Right lobe of liver (tissue), 6 donors: ENCODE measurements around the gene HORMAD1. TPM values are rescaled to one million over a fixed set of nuclear protein-coding genes. Genes with fewer than 3 reads are reported as not detected.
"Not testable (repeated sequence)": the region's sequence is repeated elsewhere in the genome, so short reads cannot be mapped to it uniquely, and the experiment has no call there.

Experiments used
- ATAC-seq, 4 donors: fragments of 200-7000 bp; cut with Tn5 transposase; one replicate each; pipeline ENCODE4 v1.9.1; 2020; ENCODE audit warnings: mild to moderate bottlenecking in 4 of 4, moderate library complexity in 4 of 4
- DNase-seq, 3 donors: peaks; one replicate each; pipeline ENCODE4 v3.0.0-alpha.2; 2020
- H3K27ac ChIP-seq, 3 donors: fragments of 200-600 bp; one replicate each; pipeline ENCODE4 v1.8.0; 2022
- H3K27me3 ChIP-seq, 2 donors: fragments of 200-600 bp; one replicate each; pipeline ENCODE4 v1.8.0; 2022
- H3K36me3 ChIP-seq, 4 donors: fragments of 200-600 bp; sonication (generic) in 1 of 4; one replicate each; pipeline versions ENCODE4 v1.5.1 to v1.8.0; 2017 to 2022; ENCODE audit warnings: control low read depth in 1 of 4
- H3K4me1 ChIP-seq, 4 donors: fragments of 200-600 bp; sonication (generic) in 1 of 4; one replicate each; pipeline versions ENCODE4 v1.5.1 to v1.8.0; 2017 to 2022; ENCODE audit warnings: control low read depth in 1 of 4
- H3K4me3 ChIP-seq, 3 donors: fragments of 200-600 bp; one replicate each; pipeline ENCODE4 v1.8.0; 2022
- H3K9me3 ChIP-seq, 4 donors: fragments of 200-600 bp; sonication (generic) in 1 of 4; one replicate each; pipeline versions ENCODE4 v1.5.1 to v1.8.0; 2017 to 2022; ENCODE audit warnings: control low read depth in 1 of 4
- CTCF ChIP-seq, 4 donors: fragments of 200-600 bp in 3 of 4; fragments of 450-650 bp in 1 of 4; IDR thresholded peaks; one replicate each; pipeline versions ENCODE4 v1.5.1 to v1.8.0; 2016 to 2022; ENCODE audit warnings: antibody characterized with exemption in 4 of 4, mild to moderate bottlenecking in 2 of 4
- POLR2A ChIP-seq: fragments of 450-650 bp; IDR thresholded peaks from one replicate; pipeline ENCODE4 v1.6.1; 2017; ENCODE audit warnings: antibody characterized with exemption, mild to moderate bottlenecking
- WGBS: methylation state at CpG from one replicate; pipeline ENCODE4 v1.1.6; 2018; ENCODE audit warnings: low coverage, low lambda C conversion rate; ENCODE audit not compliant: insufficient coverage; ENCODE audit errors: missing lambda C conversion rate; 5-methylcytosine and 5-hydroxymethylcytosine counted together
- intact Hi-C, 2 donors: fragments of 100-400 bp; cut with DNase I; formaldehyde crosslinking; loops; one replicate each; pipeline versions ENCODE4 v1.11.2 to v1.14.1; 2022
- total RNA-seq, 6 experiments: library from RNA; depleted of rRNA in 2 of 6; stranded (reverse); fragments of >200 nt in 2 of 6; fragmentation: NEBNext Ultra II Directional in 3 of 6; extraction: Animal tissue kit (Norgen Biotek cat#: 25700) in 3 of 6; gene quantifications; one replicate each; pipeline versions ENCODE4 v1.1.0 to v1.2.4, GENCODE V29; 2016 to 2023
- donor health status: DM: no; HTN: yes; CAD: no.
- donor health status: DM: no; HTN: no; CAD: no.
- donor health status: DM: no; HTN: no; CAD: no.
- donor health status: DM: no; HTN: yes; CAD: no.
- donor health status: DM: no; HTN: yes; CAD: no.

HORMAD1 gene
- total RNA-seq, 6 experiments from 2014 or later: 0.22 to 0.47 (median 0.25) TPM; not detected in 3

- H3K36me3 ChIP-seq: peaks cover 0 to 18% (median 3%) of the 10 kb centered on the region in 4 donors
- WGBS: 93% methylated on average over 4 of the region's 5 CpGs
- DNase-seq: no peak
Measured at GRCh38 chr1:150661156-150661555, 59.5 kb downstream of the HORMAD1 start.

GRCh38 chr1:150660584-150660983 lies 60.1 kb downstream of the HORMAD1 start:
- H3K36me3 ChIP-seq: peaks cover 0 to 18% (median 3%) of the 10 kb centered on the region in 4 donors
- H3K4me1 ChIP-seq: peaks cover 0 to 19% (median 2%) of the 10 kb centered on the region in 4 donors
- H3K9me3 ChIP-seq: no peaks in the 10 kb centered on the region
- intact Hi-C loops: no loop called here
- DNase-seq (no peak), ATAC-seq (no peak)
- H3K27ac ChIP-seq: no peak overlapping the region
- no peak overlapping the region for H3K4me3 ChIP-seq
- H3K27me3 ChIP-seq: no peaks in the 10 kb centered on the region
- WGBS: 83% methylated on average over 4 of the region's 4 CpGs
- TF ChIP-seq CTCF (IDR thresholded peaks at IDR 0.05) (no peak), POLR2A (no peak)

More at GRCh38 chr1:150661156-150661555, 59.5 kb downstream of the HORMAD1 start:
- intact Hi-C loops: no loop called here
- H3K27ac ChIP-seq: no peak overlapping the region
- H3K9me3 ChIP-seq: no peaks in the 10 kb centered on the region
- no peak for ATAC-seq
- H3K27me3 ChIP-seq: no peaks in the 10 kb centered on the region
- peaks cover 0 to 13% (median under 1%) of the 10 kb centered on the region in 4 donors for H3K4me1 ChIP-seq
- TF ChIP-seq CTCF (IDR thresholded peaks at IDR 0.05) (no peak), POLR2A (no peak)
- no peak overlapping the region for H3K4me3 ChIP-seq

- ATAC-seq, DNase-seq, H3K9me3 ChIP-seq, H3K27me3 ChIP-seq, intact Hi-C loops: not testable (repeated sequence)
- H3K4me1 ChIP-seq: peaks cover 0 to 26% (median 2%) of the 10 kb centered on the region in 4 donors
- peak overlapping the region in 2 of 3 donors; percentile 16 to 28 for H3K27ac ChIP-seq
- H3K4me3 ChIP-seq: peak overlapping the region in 1 of 3 donors; percentile 10
- peaks cover 0 to 16% (median 3%) of the 10 kb centered on the region in 4 donors for H3K36me3 ChIP-seq
- WGBS: 21% methylated on average over 4 of the region's 4 CpGs
Measured at GRCh38 chr1:150657064-150657463, 63.6 kb downstream of the HORMAD1 start.

DNA sequence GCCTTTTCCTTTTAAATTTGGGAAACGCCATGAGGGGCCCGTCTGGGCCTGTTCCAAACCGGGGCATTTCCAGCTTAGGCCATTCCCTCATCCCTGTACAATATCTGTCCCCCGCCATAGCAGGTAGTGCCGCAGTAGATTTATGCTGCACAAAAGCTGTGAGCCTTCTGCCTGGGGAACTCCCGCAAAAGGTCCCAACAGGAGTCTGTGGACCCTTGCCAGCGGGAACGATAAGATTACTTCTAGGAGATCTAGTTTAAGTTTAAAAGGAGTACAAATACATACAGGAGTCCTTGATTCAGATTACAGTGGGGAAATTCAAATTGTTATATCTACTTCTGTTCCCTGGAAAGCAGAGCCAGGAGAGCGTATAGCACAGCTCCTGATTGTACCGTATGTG lies 66.1 kb downstream of the HORMAD1 start:
- DNase-seq, H3K9me3 ChIP-seq, H3K27ac ChIP-seq, intact Hi-C loops, H3K27me3 ChIP-seq, H3K4me3 ChIP-seq, H3K36me3 ChIP-seq, ATAC-seq: not testable (repeated sequence)
- H3K4me1 ChIP-seq: peaks cover 0 to 26% (median 2%) of the 10 kb centered on the region in 4 donors
- WGBS: 92% methylated on average over 8 of the region's 10 CpGs

GRCh38 chr1:150650193-150650592 lies 70.5 kb downstream of the HORMAD1 start:
- TF ChIP-seq CTCF (IDR thresholded peaks at IDR 0.05) (no peak), POLR2A (no peak)
- peaks cover 0 to 3% (median 0%) of the 10 kb centered on the region in 4 donors for H3K4me1 ChIP-seq
- H3K9me3 ChIP-seq: no peaks in the 10 kb centered on the region
- no peak overlapping the region for H3K4me3 ChIP-seq
- intact Hi-C loops: no loop called here
- H3K36me3 ChIP-seq: peaks cover 0 to 31% (median 5%) of the 10 kb centered on the region in 4 donors
- peak in 2 of 4 donors; percentile 19 for ATAC-seq
- no peaks in the 10 kb centered on the region for H3K27me3 ChIP-seq
- no peak overlapping the region for H3K27ac ChIP-seq
- no peak for DNase-seq
- WGBS: no CpG with 5 or more reads among the region's 1 CpG
